ENCODE results near the gene WDR45.
A peak's percentile ranks its signal among the peaks of the same experiment; 100 is the strongest.

The WDR45 gene

GRCh38 chrX:49073601-49074575 is 5.8 kb downstream of the WDR45 start, which contains the start of gene PRAF2:
TSS of gene PRAF2 (minus strand) at chrX:49074002. CDS start at chrX:49073987, 15 bp downstream.
- peak; percentile 89 to 91 for DNase-seq

DNA sequence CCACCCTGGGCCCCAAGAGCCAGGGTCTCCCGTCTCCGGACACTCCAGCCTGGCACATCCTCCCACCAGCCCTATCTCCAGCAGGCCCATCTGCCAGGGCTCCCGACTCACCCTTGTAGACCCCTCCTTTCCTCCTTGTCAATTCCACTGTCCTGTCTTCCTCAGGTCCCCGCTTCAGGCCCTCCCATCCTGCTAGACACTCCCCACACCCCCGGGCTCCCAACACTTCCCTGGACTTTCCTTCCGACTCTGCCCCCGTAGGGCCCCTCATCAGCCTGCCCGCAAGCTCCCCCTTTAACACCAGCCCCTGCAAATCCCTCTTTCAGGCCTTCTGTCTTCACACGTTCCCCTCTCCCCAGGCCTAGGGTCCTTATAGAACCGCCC is 7.0 kb downstream of the WDR45 start:
- DNase-seq: no peak

- no peak for DNase-seq
These were observed 7.6 kb downstream of the WDR45 start for GRCh38 chrX:49071877-49072711.

GRCh38 chrX:49070988-49071387 is 8.7 kb downstream of the WDR45 start:
- no peak for DNase-seq

- DNase-seq: no peak
These were observed 10.6 kb downstream of the WDR45 start for GRCh38 chrX:49069038-49069437.

DNA sequence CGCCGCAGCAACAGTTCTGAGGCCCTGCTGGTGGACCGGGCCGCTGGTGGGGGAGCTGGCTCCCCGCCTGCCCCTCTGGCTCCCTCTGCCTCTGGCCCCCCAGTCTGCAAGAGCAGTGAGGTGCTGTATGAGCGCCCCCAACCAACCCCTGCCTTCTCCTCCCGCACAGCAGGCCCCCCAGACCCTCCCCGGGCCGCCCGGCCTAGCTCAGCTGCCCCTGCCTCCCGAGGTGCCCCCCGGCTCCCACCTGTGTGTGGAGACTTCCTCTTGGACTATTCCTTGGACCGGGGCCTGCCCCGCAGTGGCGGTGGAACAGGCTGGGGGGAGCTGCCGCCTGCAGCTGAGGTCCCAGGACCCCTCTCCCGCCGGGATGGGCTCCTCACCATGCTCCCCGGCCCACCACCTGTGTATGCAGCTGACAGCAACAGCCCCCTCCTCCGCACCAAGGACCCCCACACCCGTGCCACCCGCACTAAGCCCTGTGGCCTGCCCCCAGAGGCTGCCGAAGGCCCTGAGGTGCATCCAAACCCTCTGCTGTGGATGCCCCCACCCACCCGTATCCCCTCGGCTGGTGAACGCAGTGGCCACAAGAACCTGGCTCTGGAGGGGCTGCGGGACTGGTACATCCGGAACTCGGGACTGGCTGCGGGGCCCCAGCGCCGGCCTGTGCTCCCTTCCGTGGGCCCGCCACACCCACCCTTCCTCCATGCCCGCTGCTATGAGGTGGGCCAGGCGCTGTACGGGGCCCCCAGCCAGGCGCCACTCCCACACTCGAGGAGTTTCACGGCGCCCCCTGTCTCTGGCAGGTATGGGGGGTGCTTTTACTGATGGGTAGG is 12.2 kb downstream of the WDR45 start:
- no peak for DNase-seq

- DNase-seq: no peak
These were observed 13.0 kb downstream of the WDR45 start for GRCh38 chrX:49066690-49067089.

DNA sequence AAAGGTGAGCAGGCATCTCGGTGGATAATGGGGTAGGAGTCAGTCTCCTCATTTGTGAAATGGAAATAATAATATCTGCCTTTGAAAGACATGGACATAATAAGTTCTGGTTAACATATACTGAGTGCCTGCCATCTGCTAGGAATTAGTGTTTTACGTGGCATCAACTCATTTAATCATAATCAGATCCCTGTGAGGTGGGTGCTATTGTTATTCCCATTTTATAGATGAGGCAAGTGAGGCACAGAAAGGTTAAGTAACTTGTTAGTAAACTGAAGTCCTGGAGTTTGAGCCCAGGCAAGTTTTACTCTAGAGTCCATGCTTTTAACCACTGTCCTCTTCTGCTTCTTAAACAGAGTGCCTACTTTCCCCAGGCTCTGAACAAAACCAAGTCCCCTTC is 13.4 kb downstream of the WDR45 start:
- no peak for DNase-seq

GRCh38 chrX:49064735-49065134 is 15.0 kb downstream of the WDR45 start:
- DNase-seq: no peak

- DNase-seq: no peak
These were observed 15.4 kb downstream of the WDR45 start for GRCh38 chrX:49064303-49064702.

DNA sequence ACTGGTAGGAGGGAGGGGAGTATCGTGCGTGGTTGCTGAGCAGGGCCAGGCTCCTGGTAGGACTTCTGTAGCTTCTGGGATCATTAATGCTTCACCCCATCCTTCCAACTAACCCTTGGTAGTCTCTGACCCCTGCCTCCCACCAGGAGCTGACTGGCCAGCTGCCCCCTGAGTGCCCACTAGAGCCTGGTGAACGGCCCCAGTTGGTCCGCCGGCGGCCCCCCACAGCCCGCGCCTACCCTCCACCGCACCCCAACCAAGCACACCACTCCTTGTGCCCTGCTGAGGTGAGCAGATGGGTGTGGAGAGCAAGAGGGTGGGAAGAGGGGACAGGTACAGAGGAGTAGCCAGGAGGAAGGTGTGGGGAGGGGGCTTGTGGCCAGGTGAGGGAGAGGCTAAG is 16.0 kb downstream of the WDR45 start:
- no peak for DNase-seq

GRCh38 chrX:49061916-49062315 is 17.8 kb downstream of the WDR45 start:
- DNase-seq: no peak

- no peak for DNase-seq
These were observed 18.2 kb downstream of the WDR45 start for GRCh38 chrX:49061490-49061889.

DNA sequence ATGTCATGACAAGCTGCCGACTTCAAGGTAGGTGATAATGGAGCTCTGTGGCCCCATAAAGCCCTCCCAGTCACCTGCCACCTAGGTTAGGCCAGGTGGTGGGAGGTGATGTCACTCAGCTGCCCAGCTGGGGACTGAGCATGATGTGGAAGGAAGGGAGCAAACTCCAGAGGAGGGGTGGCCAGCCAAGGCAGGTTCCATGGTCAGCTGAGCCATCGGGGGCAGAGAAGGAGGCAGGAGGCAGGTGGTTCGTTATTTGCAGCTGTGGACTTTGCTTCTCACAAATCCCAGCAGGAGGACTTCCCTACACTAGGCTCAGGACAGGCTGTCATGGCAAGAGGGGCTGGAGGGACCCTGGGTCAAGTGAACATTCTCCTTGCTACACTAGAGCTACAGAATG is 18.8 kb downstream of the WDR45 start:
- DNase-seq: no peak

DNA sequence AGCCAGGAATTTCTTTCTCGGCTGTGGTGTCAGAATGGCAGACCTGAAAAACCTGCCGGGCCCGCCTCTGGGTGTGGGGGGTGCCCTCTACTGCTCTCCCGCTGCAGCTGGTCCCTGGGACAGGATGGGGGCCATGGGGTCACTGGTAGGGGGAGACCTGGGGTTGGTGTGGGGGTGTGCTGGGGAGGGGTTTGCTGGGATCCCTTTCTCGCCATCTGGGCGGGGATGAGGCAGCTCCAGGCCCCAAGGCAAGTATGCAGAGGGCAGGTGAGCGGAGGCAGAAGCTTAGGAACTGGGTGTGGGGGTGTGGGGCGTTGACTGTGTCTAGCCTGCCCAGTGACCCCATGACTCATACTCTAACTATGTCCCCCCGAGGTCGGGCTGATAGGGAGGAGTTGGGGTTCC is 20.0 kb downstream of the WDR45 start:
- DNase-seq: no peak

DNA sequence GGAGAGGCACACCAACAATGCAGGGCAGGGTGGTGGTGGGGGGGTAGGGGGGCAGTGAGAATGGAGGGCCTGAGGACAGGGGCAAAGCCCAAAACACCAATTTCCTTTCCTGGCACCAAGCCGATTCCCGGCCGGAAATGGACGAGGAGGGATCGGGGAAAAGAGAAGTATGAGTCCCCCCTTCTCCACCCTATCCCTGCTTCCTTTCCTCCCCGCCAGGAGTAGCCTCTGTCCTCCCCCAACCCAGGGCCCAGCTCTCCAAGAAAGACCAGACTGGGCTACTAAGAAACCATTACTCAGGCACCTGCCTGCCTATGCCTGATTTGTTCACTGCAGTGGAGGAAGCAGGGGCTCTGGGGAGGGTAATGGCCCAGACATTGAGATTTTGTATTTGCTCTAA is 20.5 kb downstream of the WDR45 start:
- no peak for DNase-seq

DNA sequence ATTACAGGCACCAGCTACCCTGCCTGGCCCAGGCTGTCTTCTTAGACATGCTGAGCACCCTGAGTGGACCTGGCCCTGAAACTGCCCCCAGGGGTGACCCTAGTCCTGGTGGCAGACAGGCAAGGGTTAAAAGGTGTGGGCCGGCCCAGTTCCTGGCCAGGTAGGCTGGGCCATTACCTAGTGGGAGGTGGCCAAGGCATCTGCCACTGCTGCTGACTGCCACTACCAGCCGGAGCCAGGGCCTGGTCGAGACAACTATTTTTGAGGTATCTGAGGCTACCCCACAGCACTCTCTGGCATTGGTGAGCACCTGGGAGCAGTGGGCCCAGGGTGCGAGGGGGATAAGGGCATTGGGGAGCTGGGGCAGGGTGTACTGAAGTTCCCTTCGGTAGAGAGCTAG is 20.9 kb downstream of the WDR45 start, which contains the start of gene CCDC120:
TSS of gene CCDC120 (plus strand) at position 206 of the 400 bp plus-strand sequence. CDS start 3,043 bp downstream, outside the sequence.
- no peak for DNase-seq

- DNase-seq: no peak
These were observed 25.5 kb downstream of the WDR45 start for GRCh38 chrX:49054073-49054762.

- peak; percentile 66 to 77 for DNase-seq
These were observed 26.2 kb downstream of the WDR45 start for GRCh38 chrX:49053223-49054072.

- no peak for DNase-seq
These were observed 35.8 kb downstream of the WDR45 start for GRCh38 chrX:49043987-49044281.
